ENCODE data around the gene SLC51B.
A peak's percentile ranks its signal among the peaks of the same experiment; 100 is the strongest.
"Not testable (repeated sequence)": the region's sequence is repeated elsewhere in the genome, so short reads cannot be mapped to it uniquely, and the experiment has no call there.

Gene SLC51B

GRCh38 chr15:65099801-65100200, 54.6 kb downstream of the SLC51B start:
- DNase-seq (ENCODE audit: low spot score), result not testable (repeated sequence)

GRCh38 chr15:65100442-65100841, 55.3 kb downstream of the SLC51B start:
- no peak for DNase-seq (ENCODE audit: low spot score)

- DNase-seq (ENCODE audit: low spot score), result peak; percentile 37
These were observed 56.3 kb downstream of the SLC51B start for GRCh38 chr15:65101411-65101890.

GRCh38 chr15:65101891-65102708, 56.9 kb downstream of the SLC51B start:
- DNase-seq (ENCODE audit: low spot score), result no peak

GRCh38 chr15:65102912-65103311, 57.7 kb downstream of the SLC51B start:
- no peak for DNase-seq (ENCODE audit: low spot score)

Data from CD4-positive, alpha-beta T cell treated with Interleukin-15 for 4 hours (primary cell).